ENCODE measurements around the gene KIF26A. TPM values are rescaled to one million over a fixed set of nuclear protein-coding genes. Genes with fewer than 3 reads are reported as not detected.

Gene KIF26A
- total RNA-seq, 1 donor from 2014 or later, result 31.8 TPM

DNA sequence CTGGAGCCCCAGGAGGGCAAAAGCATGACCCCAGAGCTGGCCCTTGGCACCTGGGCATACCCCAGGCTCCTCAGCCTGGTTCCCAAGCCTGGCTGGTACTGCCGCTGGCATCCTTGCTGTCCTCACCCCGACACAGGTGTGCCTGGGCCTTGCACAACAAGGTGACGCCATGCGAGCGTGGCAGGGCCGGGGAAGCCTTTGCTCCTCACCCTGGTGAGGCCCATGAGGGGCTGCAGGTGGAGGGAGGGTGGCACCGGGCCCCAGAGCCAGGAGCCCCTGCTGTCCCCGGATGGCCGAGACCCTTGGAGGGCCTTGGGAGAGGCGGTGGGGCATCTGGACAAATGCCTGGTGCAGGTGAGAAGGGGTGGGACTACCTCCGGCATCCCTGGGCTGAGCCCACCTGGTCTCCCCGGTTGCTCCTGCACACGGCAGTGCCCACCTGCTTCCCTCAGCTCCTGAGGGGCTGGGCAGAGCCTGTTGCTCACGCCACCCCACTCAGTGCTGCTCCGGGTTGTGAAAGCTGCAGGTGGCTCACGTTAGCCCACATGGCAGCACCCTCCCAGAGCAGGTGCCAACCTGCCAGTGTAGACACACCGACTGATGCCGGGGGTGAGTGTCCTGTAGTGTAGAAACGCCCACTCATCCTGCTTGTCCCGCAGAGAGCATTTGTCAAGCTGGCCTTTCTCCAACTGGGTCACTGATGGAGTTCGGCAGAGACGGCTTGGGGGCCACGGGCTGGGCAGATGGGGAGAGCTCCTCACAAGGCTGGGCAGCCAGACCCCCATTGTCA lies 24.6 kb upstream of the KIF26A start:
- DNase-seq, result no peak

DNA sequence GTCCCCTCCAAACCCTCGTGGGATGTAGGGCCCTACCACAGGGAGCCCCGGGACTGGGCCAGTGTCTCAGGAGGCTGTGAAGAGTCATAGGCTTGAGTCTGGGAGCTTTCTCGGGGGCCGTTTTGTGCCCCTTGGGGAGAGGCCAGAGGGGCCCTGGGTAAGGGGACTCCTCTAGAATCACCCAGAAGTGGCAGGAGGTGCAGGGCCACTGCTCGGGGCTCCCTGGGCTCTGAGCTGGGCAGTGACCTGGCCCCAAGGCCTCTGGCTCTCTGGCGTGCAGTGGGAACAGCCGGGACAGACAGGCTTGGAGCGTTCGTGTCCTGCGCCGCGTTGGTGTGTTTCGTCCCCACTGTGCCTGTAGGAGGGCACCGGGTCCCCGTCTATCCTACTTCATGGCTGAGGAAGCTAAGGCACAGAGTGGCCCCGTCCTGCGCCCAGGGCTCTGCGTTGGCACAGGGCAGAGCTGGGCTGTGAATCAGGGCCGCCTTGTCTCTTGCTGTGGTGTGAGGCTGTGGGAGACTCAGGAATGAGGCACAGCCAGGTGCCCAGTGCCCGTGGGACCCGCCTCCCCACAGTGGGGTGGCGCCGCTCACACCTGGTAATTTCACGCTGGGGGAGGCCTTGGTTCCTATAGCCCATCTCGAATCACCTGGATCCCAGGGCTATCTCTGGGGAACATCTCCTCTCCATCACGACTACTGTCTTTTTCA lies 23.8 kb upstream of the KIF26A start:
- DNase-seq, result no peak

DNA sequence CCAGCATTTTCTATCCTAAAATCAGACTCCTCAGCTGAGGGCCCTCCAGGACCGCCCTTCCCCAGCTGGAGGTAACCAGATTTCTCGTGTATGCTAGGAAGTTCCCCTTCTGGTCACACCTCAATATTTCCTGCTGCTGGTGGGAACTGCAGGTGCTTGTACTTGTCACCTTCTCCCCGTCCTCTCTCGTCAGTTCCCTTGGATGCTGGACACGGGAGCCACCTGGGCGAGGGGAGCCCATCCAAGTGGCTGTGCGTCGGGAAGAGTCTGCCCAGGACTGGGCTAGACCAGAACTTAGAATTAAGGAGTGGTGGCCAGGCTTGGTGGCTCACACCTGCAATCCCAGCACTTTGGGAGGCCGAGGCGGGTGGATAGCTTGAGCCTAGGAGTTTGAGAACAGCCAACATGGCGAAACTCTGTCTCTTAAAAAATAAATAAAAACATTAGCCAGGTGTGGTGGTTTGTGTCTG lies 23.2 kb upstream of the KIF26A start:
- DNase-seq, result no peak

DNA sequence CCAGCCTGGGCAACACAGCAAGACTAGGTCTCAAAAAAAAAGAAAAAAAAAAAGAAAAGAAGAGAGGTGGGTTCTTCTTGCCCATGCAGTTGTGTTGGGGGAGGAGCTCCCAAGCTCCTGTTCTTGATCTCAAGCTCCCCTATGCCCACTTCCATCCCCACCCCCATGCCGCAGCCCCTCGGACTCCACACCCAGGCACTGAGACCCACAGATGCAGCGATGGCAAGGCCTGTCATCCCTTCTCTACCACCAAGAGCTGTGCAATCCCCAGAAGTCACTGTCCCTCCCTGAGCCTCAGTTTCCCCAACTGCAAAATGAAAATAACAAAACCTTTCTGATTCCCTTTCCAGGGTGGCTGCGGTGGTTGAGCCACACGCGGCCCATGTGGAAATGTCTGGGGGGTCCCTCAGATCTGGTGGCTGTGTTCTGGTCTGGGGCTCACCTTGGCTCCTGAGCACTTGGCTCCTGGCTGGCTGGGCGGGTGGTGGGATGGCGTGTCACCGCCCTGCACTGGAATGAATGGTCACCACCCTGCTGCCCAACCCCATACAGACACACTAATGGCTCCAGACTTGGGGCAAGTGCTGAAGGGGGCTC lies 22.6 kb upstream of the KIF26A start:
- no peak for DNase-seq

DNA sequence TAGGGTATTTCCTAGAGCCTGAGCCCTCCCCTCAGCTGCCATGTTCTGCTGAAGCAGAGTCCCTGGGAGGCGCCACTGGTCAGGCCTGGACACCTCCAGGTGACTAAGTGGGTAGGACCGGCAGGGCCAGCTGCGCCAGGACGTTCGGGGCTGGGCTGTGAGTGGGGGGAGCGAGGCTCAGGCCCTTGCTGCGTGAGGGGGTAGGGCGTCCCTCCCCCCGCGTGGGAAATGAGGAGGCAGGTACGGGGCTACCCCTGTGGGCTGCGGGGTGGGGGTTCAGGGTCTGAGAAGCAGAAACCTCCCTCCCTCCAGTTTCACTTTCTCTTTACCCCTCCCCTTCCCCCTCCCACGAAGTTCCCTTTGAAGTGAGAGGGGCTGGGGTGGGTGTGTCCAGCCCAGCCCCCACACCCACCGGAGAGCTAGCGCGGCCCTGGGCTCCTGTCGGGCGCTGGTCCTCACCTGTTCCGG lies 22.1 kb upstream of the KIF26A start:
- DNase-seq, result no peak

DNA sequence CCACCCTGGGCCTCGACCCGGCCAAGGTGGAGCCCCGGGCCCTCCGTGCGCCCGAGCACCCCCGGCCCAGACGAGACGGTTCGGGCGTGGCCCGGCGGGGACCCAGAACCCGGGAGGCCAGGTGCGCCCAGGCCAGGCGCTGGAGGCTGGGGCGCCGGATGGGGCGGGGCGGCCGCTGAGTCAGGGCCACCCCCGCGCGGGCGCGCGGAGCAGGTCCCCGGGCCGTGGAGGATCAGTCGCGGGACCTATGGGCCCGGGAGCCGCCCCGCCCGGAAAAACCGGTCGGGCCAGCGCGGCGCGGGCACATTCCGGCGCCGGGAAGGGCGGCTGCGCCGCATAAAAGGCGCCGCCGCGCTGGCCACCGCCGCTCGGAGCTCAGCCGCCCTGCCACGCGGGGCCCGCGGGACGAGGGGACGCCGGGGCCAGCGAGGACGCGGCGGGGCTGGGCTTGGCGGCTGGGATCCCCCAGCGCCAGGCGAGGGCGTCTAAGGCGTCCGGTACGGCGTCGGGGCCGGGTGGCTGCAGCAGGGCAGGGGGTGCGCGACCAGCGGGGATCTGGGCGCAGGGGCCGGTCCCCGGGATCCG lies 21.5 kb upstream of the KIF26A start:
- no peak for DNase-seq

DNA sequence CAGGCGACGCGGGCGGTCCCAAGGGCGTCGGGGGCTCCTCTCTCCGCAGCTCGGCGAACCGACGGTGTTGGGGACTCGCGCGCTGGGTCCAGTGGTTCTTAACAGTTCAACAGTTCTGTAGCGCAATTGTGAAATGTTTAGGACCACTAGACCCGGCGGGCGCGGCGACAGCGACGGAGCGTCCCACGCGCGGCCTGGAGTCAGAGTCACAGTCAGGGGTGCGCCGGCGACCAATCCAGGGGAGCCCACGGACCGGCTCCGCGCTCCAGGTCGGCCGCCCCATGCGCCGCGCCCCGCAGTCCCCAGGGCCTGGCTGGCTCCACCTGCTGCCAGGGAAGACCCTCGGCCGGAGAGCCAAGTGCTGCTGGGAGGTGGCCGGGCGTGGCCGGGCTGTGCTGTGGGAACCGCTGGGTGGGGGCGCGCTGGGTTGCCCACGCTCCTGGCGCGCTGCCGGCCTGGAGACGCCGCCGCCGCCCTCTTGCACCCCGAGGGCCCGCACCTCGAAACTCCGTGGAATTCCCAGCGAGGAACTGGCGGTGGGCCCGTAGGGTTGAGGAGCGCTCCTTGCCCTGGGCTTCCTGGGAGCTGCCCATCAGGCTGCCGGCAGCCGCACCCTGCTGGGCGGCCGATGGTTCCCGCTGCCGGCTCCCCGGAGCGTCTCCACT lies 20.9 kb upstream of the KIF26A start:
- DNase-seq, result no peak

DNA sequence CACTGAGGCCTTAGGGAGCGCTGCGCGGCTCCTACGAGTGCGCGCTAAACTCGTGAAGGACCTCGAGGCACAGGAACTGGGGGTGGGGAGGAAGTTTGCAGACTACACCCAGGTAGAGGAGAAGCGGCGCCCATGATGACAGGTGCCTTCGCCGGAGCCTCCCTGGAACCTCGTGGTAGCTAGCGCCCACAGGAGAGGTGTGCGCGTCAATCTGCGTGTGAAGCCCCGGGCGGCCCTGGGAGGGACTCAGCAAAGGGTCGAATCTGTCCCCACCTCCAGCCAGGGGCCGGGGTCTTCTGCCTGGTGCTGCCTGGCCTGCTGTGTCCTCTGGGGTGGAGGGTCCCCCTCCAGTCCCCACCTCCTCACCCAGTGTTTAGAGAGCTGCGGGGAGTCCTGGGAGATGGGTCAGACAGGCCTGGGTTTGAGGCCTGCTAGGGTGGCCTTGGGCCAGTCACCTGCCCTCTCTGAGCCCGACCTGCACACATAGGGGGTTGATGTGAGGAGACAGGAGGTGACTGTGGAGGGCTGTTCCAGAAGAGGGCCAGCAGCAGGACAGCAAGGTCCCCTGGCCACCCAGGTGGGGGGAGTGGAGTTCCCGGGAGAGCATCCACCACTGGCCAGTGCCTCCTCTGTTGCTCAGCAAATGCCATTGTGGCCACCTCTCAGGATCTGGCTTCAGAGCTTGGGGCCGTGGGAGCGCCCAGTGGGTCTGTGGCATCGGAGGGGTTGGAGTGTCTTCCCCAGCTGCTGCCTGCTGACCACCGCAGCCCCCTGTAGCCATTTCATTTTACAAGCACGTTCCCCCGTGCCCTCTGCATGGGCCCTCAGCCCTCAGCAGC lies 20.2 kb upstream of the KIF26A start:
- no peak for DNase-seq

DNA sequence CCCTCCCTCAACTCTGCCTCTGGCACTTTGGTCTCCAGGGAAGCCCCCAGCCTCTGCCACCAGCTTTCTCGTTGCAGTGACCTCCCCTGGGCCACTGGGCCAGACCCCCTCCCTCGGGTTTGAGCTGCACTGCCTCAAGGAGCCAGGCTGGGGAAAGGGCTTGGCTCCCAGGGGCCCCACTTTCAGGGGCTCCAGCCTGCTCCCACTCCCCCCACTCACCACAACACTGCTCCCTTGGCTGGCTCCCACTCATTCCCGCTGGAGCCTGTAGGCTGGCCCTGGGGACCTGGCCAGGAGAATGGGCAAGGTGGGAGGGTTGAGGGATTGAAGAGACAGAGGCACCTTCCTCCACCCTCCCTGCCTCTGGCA lies 19.3 kb upstream of the KIF26A start:
- DNase-seq, result no peak

DNA sequence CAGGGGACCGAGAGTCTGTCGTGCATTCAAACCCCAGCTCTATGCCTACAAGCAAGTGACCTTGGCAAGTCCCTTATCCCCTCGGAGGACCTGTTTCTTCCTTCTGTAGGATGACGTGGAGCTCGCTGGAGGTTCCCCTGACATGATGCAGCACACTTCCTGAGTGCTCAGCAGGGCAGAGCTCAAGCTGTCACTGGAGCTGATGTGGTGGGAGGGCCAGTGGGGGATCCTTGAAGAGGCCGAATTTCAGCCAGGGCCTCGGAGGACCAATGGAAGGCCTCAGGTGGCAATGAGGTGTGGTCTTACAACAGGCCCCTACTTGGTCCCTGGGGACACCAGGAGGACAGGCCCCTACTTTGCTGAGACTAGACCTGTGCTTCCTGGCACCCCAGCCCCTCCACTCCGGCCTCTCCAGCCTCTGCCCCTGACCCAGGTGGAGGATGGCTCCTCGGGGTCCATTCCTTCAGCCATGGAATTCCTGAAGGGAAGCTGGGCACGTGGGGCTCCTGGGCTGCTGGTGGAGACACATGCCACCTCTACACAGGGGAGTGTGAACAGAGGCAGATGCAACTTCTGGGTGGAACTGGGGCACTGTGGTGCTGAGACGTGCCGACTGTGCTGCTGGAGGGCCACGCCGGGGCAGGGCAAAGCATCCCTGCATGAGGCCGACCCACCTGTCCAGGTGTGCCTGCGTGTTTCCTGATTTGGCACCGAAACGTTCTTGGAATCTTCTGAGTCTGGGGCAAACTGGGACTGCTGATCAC lies 18.7 kb upstream of the KIF26A start:
- DNase-seq, result no peak

DNA sequence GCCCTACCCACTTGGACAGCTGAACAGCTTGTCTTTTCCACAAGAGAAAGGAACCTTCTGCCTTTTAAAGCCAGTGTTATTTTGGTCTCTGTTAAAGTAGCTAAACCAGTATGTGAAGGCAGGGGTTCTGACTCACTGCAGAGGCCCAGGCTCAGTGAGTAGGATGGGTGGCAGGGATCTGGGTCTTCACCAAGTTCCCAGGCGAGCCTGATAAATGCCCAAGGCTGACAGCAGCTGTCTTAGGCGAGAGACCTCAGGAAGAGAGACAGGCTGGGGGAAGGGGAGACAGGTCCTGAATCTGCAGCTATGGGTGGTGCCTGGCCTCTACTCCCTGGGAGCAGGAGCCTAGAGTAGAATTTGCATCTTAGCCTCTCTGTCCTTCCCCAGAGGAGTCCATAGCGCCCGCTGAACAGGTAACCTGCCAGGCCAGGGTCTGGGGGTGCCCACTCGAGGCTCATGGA lies 18.1 kb upstream of the KIF26A start:
- DNase-seq, result no peak

DNA sequence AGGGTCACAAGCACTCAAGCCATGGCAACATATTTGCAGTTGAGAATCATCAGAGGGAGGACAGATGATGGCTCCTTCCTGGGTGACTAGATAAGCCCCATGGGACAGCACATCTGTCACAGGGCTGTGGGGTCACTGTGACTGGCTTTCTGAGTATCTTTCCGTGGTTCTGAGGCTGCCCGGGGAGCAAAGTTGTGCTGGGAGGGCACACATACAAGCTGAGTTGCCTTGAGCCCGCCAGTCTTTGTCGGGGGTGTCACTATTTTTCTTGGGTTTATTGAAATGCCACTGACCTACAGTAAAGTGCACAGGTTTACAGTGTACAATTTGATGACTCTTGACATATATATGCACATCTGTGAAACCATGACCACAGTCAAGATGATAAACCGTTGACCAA lies 17.2 kb upstream of the KIF26A start:
- no peak for DNase-seq

DNA sequence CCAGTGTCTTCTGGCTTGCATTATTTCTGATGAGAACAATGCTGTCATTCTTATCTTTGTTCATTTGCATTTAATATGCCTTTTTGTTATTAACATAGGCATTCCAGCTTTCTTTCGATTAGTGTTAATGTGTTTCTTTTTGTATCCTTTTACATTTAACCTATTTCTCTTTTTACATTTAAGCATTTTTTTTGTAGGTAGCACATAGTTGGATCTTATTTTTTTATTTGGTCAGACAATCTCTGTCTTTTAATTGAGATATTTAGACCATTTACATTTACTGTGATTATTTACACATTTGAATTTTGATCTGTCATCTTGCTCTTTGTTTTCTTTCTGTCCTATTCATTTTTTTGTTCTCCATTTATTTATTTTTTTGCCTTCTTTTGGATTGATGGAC lies 14.5 kb upstream of the KIF26A start:
- DNase-seq, result no peak

DNA sequence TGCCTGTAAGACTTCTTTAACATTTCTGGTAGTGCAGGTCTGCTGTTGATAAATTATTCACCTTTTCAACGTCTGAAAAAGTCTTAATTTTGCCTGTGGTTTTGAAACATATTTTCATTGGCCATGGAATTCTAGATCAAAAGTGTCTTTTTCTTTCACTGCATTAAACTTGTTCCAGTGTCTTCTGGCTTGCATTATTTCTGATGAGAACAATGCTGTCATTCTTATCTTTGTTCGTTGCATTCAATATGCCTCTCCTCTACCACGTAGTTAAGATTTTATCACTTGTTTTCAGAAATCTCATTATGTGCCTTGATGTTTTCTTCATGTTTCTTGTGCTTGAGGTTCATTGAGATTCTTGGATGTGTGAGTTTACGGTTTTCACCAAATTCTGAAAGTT lies 13.4 kb upstream of the KIF26A start:
- DNase-seq, result no peak

DNA sequence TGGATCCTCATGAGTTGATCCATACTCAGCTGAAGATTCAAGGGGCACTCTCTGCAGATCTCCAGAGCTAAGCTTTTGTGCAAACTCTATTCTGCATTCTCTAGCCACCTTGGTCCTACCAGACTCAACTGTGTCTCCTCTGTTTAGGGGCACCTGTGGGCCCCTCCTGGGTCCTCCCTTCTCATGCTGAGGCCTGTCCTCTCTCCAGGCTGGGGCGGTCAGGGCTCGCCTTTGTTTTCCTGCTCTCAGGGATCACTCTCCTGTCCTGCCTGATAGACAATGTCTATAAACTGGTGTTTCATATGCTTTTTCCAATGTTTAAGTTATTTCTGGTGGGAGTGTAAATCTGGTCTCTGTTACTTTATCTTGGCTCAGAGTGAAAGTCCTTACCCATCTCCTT lies 11.6 kb upstream of the KIF26A start:
- DNase-seq, result no peak

DNA sequence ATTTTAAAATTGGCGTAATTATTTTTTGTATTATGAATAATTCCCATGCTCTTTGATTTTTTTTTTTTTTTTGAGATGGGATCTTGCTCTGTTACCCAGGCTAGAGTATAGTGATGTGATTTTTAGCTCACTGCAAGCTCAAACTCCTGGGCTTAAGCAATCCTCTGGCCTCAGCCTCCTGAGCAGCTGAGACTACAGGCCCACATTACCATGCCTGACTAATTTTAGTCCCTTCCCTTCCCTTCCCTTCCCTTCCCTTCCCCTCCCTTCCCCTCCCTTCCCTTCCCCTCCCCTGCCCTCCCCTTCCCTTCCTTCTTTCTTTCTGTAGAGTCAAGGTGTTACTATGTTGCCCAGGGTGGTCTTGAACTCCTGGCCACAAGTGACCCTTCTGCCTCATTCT lies 9.4 kb upstream of the KIF26A start:
- DNase-seq, result no peak

DNA sequence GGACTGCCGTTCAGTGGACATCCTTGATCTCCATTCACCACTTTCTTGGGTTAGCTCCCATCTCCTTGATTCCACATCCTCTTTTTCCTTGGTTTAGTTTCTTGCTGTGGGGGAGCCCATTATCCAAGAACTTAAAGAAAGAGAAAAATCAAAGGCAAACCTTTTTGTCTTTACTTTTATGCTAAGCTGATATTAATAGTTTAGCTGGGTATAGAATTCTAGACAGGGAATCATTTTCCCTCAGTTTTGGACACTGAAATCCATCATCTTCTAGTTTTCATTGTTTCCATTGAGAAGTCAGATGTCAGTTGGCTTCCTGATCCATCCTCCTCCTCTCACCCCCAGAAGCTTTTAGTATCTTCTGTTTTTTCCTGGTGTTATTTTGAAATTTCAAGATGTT lies 8.8 kb upstream of the KIF26A start:
- DNase-seq, result no peak

DNA sequence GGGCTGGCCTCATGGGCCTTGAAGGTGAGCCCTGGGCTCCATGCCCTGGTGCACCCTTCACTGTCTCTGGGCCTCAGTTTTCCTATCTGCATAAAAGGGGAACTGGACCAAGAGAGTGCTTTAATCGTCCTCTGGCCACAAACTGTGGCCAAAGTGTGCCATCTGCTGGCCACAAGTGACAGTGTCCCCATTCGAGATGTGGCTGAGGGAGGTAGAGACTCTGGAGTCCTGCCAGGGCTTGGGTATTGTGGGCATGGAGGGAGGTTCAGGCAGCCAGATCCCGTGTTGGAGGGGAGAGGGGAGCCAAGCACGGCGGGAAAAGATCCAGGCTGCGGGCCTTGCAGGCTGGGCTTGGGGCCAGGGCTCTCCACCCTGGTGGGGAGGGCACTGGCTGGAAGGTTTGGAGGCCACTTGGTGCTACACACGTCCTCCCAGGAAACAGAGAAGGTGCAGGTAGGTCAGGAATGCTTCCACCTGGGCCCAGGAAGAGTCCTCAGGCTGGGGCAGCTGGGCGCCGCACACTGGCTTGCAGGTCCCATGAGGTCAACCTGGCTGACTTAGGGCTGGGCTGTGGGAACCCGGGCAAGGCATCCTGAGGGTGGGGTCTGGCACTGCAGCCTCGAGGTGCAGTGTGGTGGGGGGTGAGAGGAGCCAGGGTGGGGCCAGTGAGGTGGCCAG lies 7.3 kb upstream of the KIF26A start:
- peak; percentile 71 for DNase-seq

DNA sequence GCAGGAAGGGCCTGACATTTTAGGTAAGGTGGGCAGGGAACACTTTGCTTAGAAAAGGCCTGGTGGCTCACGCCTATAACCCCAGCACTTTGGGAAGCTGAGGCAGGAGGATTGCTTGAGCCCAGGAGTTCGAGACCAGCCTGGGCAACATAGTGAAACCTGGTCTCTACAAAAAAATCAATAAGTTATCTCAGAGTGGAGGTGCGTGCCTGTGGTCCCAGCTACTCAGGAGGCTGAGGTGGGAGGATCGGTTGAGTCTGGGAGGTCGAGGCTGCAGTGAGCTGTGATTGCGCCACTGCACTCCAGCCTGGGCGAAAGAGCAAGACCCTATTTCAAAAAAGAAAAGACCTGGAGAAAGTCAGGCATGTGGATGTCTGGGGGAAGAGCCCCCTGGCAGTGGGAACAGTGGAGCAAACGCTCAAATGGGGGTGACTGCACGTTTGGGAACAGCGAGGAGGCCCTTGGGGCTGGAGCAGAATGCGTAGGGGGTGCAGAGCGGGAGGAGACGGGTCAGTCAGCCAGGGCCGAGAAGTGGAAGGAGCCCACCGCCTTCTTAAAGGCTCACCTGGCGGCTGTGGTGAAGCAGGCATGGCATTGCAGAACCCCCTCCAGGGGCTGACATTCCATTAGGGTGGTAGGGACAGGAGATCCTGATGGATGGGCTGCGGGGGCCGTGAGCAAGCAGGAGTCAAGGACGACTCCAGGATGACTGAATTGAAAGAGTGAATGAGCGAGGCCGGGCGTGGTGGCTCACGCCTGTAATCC lies 6.2 kb upstream of the KIF26A start:
- no peak for DNase-seq

DNA sequence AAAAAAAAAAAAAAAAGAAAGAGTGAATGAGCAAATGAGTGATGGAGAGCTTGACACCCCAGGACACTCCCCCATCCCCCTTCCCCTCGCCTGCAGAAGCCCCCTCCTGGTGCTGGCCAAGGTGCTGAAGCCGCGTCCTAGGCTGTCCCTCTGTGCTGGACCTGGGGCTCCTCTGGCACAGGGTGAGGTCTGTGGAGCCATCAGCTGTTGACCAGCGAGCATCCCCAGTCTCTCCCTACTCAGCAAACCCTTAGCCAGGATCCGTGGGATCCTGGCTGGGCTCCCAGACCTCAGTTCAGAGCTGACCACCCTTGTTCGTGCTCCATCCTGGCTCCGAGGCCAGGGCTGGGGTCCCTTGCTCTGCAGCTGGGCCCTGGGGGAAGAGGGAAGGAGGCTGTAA lies 5.4 kb upstream of the KIF26A start:
- DNase-seq, result no peak
